ENCODE results near the gene FH. TPM values are rescaled to one million over a fixed set of nuclear protein-coding genes. Genes with fewer than 3 reads are reported as not detected.

FH gene
- total RNA-seq: 57.6 and 70.5 TPM in 2 replicates

GRCh38 chr1:241519308-241520079, at the start of gene FH:
FH (minus strand) TSS chr1:241519755; CDS start chr1:241519722, 33 bp downstream.

GRCh38 chr1:241532162-241532531, 12.6 kb upstream of the FH start, which contains the start of gene KMO:
KMO (plus strand) TSS chr1:241532378; CDS start chr1:241532445, 67 bp downstream.

Other genes starting within 250 kb of the FH start
- not detected in 2 replicates for gene RGS7, start 162.6 kb downstream of the FH start, total RNA-seq
- gene KMO, start 12.6 kb upstream of the FH start, total RNA-seq: under 0.01 TPM in 1 of 2 replicates, not detected in the other
- 9.2 and 17.5 TPM in 2 replicates for gene CHML, start 120.6 kb upstream of the FH start, total RNA-seq
- gene OPN3, start 120.6 kb upstream of the FH start, total RNA-seq: 24.6 and 38.6 TPM in 2 replicates
- gene WDR64, start 132.5 kb upstream of the FH start, total RNA-seq: not detected in 2 replicates